ENCODE data around the gene ARHGAP15. TPM values are rescaled to one million over a fixed set of nuclear protein-coding genes. Genes with fewer than 3 reads are reported as not detected.

Gene ARHGAP15
- total RNA-seq, 1 donor from 2014 or later: 0.51 TPM

- Mint-ChIP-seq H3K9me3 (peaks cover 21% of the 10 kb centered on the region), H3K27me3 (ENCODE audit: low read depth) (no peaks in the 10 kb centered on the region), H3K36me3 (peaks cover 3% of the 10 kb centered on the region), H3K27ac (no peak overlapping the region), H3K4me1 (peaks cover 8% of the 10 kb centered on the region), H3K4me3 (no peak overlapping the region)
- no peak for DNase-seq (ENCODE audit: low spot score in 2 of 2, unreplicated experiment in 2 of 2)
- no peak for TF ChIP-seq CTCF (IDR thresholded peaks at IDR 0.05; ENCODE audit: unreplicated experiment)
Measured at GRCh38 chr2:143493339-143493738, 364.1 kb downstream of the ARHGAP15 start.

GRCh38 chr2:143497726-143498125, 368.5 kb downstream of the ARHGAP15 start:
- Mint-ChIP-seq H3K27ac (no peak overlapping the region), H3K4me1 (peaks cover 17% of the 10 kb centered on the region), H3K27me3 (ENCODE audit: low read depth) (no peaks in the 10 kb centered on the region), H3K36me3 (peaks cover 3% of the 10 kb centered on the region), H3K9me3 (peaks cover 21% of the 10 kb centered on the region), H3K4me3 (no peak overlapping the region)
- no peak for DNase-seq (ENCODE audit: low spot score in 2 of 2, unreplicated experiment in 2 of 2)
- no peak for TF ChIP-seq CTCF (IDR thresholded peaks at IDR 0.05; ENCODE audit: unreplicated experiment)

- H3K9me3 Mint-ChIP-seq: peaks cover 16% of the 10 kb centered on the region
- H3K4me1 Mint-ChIP-seq: peaks cover 17% of the 10 kb centered on the region
- H3K36me3 Mint-ChIP-seq: peaks cover 3% of the 10 kb centered on the region
- H3K4me3 Mint-ChIP-seq: no peak overlapping the region
- no peaks in the 10 kb centered on the region for H3K27me3 Mint-ChIP-seq (ENCODE audit: low read depth)
- H3K27ac Mint-ChIP-seq: no peak overlapping the region
- no peak for TF ChIP-seq CTCF (IDR thresholded peaks at IDR 0.05; ENCODE audit: unreplicated experiment)
- no peak for DNase-seq (ENCODE audit: low spot score in 2 of 2, unreplicated experiment in 2 of 2)
Measured at GRCh38 chr2:143498496-143498895, 369.3 kb downstream of the ARHGAP15 start.

- Mint-ChIP-seq H3K27ac (no peak overlapping the region), H3K27me3 (ENCODE audit: low read depth) (no peaks in the 10 kb centered on the region), H3K4me3 (no peak overlapping the region), H3K9me3 (peaks cover 10% of the 10 kb centered on the region), H3K4me1 (peaks cover 17% of the 10 kb centered on the region), H3K36me3 (peaks cover 3% of the 10 kb centered on the region)
- TF ChIP-seq CTCF (IDR thresholded peaks at IDR 0.05; ENCODE audit: unreplicated experiment): no peak
- no peak for DNase-seq (ENCODE audit: low spot score in 2 of 2, unreplicated experiment in 2 of 2)
Measured at GRCh38 chr2:143499061-143499460, 369.8 kb downstream of the ARHGAP15 start.

GRCh38 chr2:143501106-143501676, 372.0 kb downstream of the ARHGAP15 start:
- Mint-ChIP-seq H3K9me3 (no peaks in the 10 kb centered on the region), H3K36me3 (no peaks in the 10 kb centered on the region), H3K4me3 (no peak overlapping the region), H3K4me1 (peaks cover 17% of the 10 kb centered on the region), H3K27me3 (ENCODE audit: low read depth) (no peaks in the 10 kb centered on the region), H3K27ac (no peak overlapping the region)
- TF ChIP-seq CTCF (IDR thresholded peaks at IDR 0.05; ENCODE audit: unreplicated experiment): no peak
- no peak for DNase-seq (ENCODE audit: low spot score in 2 of 2, unreplicated experiment in 2 of 2)

- no peaks in the 10 kb centered on the region for H3K27me3 Mint-ChIP-seq (ENCODE audit: low read depth)
- H3K9me3 Mint-ChIP-seq: no peaks in the 10 kb centered on the region
- H3K4me1 Mint-ChIP-seq: peaks cover 13% of the 10 kb centered on the region
- no peak overlapping the region for H3K27ac Mint-ChIP-seq
- H3K36me3 Mint-ChIP-seq: no peaks in the 10 kb centered on the region
- no peak overlapping the region for H3K4me3 Mint-ChIP-seq
- no peak for TF ChIP-seq CTCF (IDR thresholded peaks at IDR 0.05; ENCODE audit: unreplicated experiment)
- no peak for DNase-seq (ENCODE audit: low spot score in 2 of 2, unreplicated experiment in 2 of 2)
Measured at GRCh38 chr2:143503280-143503679, 374.1 kb downstream of the ARHGAP15 start.

Data from mesothelial cell of epicardium (in vitro differentiated cells).